ES-I3 (cell line): ENCODE measurements around the gene CD37.
A peak's percentile ranks its signal among the peaks of the same experiment; 100 is the strongest.

ENCODE experiments used
- H3K36me3 ChIP-seq: 2 replicates; pipeline ENCODE4 v1.6.1; 2013; ENCODE audit warnings: mild to moderate bottlenecking, low read length, control low read depth, moderate library complexity; ENCODE audit not compliant: insufficient read depth
- H3K4me1 ChIP-seq: 2 replicates; pipeline ENCODE4 v1.6.1; 2013; ENCODE audit warnings: mild to moderate bottlenecking, control low read depth, low read length; ENCODE audit not compliant: insufficient read depth
- H3K9ac ChIP-seq: 2 replicates; pipeline ENCODE4 v1.6.1; 2013; ENCODE audit warnings: low read depth, mild to moderate bottlenecking, low read length, moderate library complexity
- H3K9me3 ChIP-seq: 2 replicates; pipeline ENCODE4 v1.6.1; 2013; ENCODE audit warnings: mild to moderate bottlenecking, low read length, moderate library complexity; ENCODE audit not compliant: control insufficient read depth, insufficient read depth

Gene CD37

DNA sequence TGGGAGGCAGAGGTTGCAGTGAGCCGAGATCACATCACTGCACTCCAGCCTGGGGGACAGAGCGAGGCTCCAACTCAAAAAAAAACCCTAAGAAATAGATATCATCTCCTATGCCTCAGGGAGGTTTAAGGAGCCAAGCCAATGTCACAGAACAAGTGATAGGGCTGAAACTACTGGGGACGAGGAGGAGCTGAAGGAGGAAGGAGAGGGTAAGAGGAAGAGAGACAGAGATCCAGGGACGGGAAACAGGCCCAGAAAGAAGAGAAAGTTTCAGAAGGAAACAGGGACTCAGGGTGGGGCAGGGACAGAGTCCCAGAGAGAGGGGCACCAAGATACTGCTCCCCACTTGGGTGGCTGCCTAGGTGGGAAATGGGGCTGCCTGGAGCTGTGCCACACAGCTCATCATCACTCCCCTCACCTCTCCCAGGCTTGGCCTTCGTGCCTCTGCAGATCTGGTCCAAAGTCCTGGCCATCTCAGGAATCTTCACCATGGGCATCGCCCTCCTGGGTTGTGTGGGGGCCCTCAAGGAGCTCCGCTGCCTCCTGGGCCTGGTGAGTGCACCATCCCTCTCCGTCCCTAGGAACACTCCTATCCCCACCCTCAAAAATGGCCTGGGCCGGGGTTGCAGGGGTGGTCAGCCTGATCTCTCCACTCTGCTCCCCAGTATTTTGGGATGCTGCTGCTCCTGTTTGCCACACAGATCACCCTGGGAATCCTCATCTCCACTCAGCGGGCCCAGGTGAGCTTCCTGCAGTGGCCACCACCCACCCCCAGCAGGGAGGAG is 1.5 kb downstream of the CD37 start:
- H3K9ac ChIP-seq, result no peak overlapping the region
- H3K36me3 ChIP-seq, result peaks cover 4% of the 10 kb centered on the region; the same call in 1 of the 2 replicates
- peaks cover 3% of the 10 kb centered on the region; the same call in 1 of the 2 replicates for H3K4me1 ChIP-seq
- H3K9me3 ChIP-seq, result no peaks in the 10 kb centered on the region

DNA sequence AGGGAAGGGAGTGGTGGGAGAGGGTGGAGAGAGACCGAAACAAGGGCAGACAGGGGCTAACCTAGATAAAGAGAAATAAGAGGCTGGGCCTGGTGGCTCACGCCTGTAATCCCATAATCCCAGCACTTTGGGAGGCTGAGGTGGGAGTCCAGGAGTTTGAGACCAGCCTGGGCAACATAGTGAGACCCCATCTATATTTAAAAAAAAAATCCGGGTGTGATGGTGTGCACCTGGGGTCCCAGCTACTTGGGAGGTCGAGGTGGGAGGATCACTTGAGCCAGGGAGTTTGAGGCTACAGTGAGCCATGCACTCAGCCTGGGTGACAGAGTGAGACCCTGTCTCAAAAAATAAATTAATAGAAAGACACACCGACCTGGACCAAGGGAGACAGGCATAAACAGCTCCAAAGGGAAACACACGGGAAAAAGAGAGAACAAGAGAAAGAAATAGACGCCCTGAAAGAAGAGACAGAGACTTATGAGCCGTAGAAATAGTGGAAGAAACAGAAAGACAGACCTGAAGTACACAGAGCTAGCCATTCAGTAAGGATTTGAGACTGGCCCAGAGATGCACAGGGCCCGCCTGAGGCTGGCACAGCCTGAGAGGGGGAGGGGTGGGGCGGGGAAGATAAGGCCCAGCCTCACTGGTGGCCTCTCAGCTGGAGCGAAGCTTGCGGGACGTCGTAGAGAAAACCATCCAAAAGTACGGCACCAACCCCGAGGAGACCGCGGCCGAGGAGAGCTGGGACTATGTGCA is 2.2 kb downstream of the CD37 start:
- H3K9me3 ChIP-seq, result no peaks in the 10 kb centered on the region
- peaks cover 3% of the 10 kb centered on the region; the same call in 1 of the 2 replicates for H3K4me1 ChIP-seq
- peak overlapping the region; percentile 48; the same call in 1 of the 2 replicates for H3K9ac ChIP-seq
- H3K36me3 ChIP-seq, result peaks cover 4% of the 10 kb centered on the region; the same call in 1 of the 2 replicates

- H3K36me3 ChIP-seq, result peaks cover 4% of the 10 kb centered on the region; the same call in 1 of the 2 replicates
- H3K9me3 ChIP-seq, result no peaks in the 10 kb centered on the region
- peak overlapping the region; percentile 48; the same call in 1 of the 2 replicates for H3K9ac ChIP-seq
- H3K4me1 ChIP-seq, result peaks cover 3% of the 10 kb centered on the region; the same call in 1 of the 2 replicates
These were observed 2.9 kb downstream of the CD37 start for GRCh38 chr19:49338023-49338677.

DNA sequence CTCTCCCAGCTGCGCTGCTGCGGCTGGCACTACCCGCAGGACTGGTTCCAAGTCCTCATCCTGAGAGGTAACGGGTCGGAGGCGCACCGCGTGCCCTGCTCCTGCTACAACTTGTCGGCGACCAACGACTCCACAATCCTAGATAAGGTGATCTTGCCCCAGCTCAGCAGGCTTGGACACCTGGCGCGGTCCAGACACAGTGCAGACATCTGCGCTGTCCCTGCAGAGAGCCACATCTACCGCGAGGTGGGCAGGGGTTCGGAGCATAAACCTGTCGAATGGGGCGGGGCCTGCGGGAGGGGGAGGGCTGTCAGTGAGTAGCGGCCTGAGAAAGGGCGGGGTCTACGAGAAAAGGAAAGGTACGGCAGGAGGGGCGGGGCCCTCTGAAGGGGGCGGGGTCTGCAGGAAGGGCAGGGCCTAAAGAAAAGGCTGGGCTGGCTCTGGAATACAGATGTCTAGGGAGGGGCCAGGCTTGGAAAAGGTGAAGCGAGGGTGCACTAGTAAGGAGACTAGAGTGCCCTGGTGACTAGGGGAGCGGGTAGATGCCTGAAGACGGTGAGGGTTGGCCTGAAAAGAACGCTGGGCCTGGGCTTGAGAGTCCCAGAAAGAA is 3.6 kb downstream of the CD37 start:
- H3K36me3 ChIP-seq, result peaks cover 4% of the 10 kb centered on the region; the same call in 1 of the 2 replicates
- H3K9ac ChIP-seq, result peak overlapping the region; percentile 72
- H3K4me1 ChIP-seq, result peaks cover 3% of the 10 kb centered on the region; the same call in 1 of the 2 replicates
- H3K9me3 ChIP-seq, result no peaks in the 10 kb centered on the region

DNA sequence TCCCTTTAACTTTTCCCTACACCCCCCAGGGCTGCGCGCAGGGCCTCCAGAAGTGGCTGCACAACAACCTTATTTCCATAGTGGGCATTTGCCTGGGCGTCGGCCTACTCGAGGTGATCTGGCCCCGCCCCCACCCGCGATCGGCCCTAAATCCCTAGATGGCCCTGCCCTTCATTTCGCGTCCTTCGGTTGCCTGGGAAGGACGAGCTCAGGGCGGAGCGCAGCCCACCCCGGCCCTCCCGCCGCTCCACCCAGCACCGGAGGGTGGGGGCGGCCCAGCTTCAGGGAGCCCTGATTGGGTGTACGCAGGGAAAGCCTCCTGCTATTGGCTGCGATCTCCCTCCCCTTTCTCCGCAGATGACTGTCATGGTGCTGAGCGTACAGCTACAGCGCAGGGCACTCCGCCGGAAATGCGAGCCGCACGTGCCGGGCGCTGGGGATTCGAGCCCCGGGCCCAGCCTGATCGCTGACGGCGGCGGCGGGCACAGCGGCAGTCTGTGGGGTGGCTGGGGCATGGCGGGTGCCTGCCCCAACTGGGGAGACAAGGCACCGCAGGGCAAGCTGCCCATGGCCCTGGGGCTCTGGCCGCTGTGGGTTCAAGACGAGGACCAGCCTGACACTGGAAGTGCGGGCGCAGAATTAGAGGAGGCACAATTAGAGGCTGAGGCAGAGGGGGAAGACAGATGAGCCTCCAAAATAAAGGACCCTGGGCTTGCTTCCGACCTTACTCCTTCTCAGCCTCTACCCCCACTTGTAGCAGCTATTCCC is 4.3 kb downstream of the CD37 start:
- Histone ChIP-seq H3K4me1 (peaks cover 3% of the 10 kb centered on the region; the same call in 1 of the 2 replicates), H3K9ac (peak overlapping the region; percentile 72), H3K9me3 (no peaks in the 10 kb centered on the region), H3K36me3 (peaks cover 4% of the 10 kb centered on the region; the same call in 1 of the 2 replicates)

- Histone ChIP-seq H3K9me3 (no peaks in the 10 kb centered on the region), H3K36me3 (peaks cover 4% of the 10 kb centered on the region; the same call in 1 of the 2 replicates), H3K4me1 (peaks cover 3% of the 10 kb centered on the region; the same call in 1 of the 2 replicates), H3K9ac (peak overlapping the region; percentile 22; the same call in 1 of the 2 replicates)
These were observed 5.1 kb downstream of the CD37 start for GRCh38 chr19:49340069-49340864.

DNA sequence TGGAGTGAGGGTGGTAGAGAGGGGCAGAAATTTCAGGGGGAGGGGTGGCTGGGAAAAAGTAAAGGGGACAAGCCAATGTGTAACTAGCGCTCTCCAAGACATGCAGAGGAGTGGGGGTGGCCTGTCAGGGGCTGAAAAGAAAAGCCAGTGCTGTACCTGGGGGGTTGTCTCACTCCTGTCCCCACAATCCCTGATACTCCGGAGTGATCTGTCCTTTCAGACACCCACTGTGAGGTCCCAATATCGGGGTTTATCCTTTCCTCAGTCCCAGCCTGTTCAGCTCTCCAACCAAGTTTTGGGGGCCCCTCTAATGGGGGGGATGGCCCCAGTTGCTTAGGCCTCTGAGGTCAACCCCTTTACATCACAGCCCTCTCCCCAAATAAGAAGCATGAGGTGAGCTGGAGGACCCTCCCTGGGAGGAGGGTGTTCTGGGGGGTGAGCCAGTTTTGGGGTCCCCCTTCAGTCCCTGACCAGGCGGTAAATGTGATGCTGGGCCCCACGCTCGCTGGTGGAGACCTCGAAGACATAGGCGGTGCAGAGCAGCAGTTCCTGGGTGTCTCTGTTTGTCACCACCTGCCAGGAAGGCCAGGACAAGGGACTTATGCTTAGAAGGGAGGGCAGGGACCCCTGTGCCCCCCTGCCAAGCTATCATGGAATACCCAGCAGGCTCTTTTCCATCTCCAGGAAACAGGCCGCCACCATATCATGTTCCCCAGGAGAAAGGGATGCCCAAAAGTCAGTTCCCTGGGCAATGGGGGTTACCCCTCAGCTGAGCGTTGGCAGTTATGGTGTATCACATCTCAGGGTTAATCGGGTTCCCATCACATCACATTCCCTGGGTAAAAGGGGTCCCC is 5.9 kb downstream of the CD37 start:
- no peak overlapping the region for H3K9ac ChIP-seq

GRCh38 chr19:49342291-49342721 is 7.1 kb downstream of the CD37 start:
- Histone ChIP-seq H3K4me1 (peaks cover 3% of the 10 kb centered on the region; the same call in 1 of the 2 replicates), H3K9me3 (no peaks in the 10 kb centered on the region), H3K9ac (no peak overlapping the region), H3K36me3 (peaks cover 11% of the 10 kb centered on the region)

More for the DNA sequence above, 5.9 kb downstream of the CD37 start:
- Histone ChIP-seq H3K9me3 (no peaks in the 10 kb centered on the region), H3K36me3 (peaks cover 4% of the 10 kb centered on the region; the same call in 1 of the 2 replicates), H3K4me1 (peaks cover 3% of the 10 kb centered on the region; the same call in 1 of the 2 replicates)

DNA sequence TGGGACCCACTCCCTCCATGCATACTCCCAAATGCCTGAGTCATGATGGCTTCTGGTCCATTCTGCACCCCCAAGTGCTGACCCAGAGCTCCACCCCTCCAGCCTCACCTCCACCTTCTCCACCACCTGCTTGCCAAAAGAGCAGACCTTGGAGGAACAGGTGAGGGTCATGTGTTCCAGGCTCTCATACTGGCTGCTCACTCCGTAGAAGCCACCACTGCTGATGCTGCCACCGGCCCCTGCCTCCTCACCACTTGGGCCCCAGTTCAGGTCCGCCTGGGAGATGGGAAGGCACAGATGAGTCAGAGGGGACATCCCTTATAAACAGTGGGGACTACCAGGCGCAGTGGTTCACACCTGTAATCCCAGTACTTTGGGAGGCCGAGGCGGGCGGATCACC is 7.9 kb downstream of the CD37 start:
- H3K4me1 ChIP-seq, result no peaks in the 10 kb centered on the region; the same call in 1 of the 2 replicates
- no peak overlapping the region for H3K9ac ChIP-seq
- no peaks in the 10 kb centered on the region for H3K9me3 ChIP-seq
- peaks cover 11% of the 10 kb centered on the region for H3K36me3 ChIP-seq

GRCh38 chr19:49344505-49345423 is 9.6 kb downstream of the CD37 start:
- Histone ChIP-seq H3K4me1 (no peaks in the 10 kb centered on the region), H3K9ac (no peak overlapping the region), H3K36me3 (peaks cover 13% of the 10 kb centered on the region), H3K9me3 (no peaks in the 10 kb centered on the region)

DNA sequence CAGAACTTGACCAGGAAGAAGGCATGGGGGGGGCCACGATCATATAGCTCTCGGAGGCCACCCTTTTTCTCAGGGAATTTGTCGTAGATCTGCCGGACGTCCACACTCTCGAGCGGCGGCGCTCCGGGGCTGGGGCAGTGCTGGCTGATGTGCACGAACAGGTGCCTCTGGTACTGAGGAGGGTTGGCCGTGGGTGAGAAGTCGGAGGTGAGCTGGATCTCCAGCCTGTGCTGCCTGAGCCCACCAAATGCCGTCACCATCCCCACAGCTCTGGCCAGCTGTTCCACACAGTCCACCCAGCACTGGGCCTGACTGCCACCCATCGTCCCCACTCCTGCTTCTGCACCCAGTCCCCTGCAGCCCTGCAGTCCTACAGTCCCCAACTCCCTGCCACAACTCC is 12.0 kb downstream of the CD37 start:
- H3K4me1 ChIP-seq, result no peaks in the 10 kb centered on the region
- no peaks in the 10 kb centered on the region for H3K9me3 ChIP-seq
- peaks cover 15% of the 10 kb centered on the region for H3K36me3 ChIP-seq
- no peak overlapping the region for H3K9ac ChIP-seq
